ENCODE results near the gene GUK1.
"Not testable (repeated sequence)": the region's sequence is repeated elsewhere in the genome, so short reads cannot be mapped to it uniquely, and the experiment has no call there.

Gene GUK1

GRCh38 chr1:228178737-228179684, 38.9 kb downstream of the GUK1 start:
- no peak for DNase-seq

GRCh38 chr1:228180271-228180958, 40.3 kb downstream of the GUK1 start:
- no peak for DNase-seq

- DNase-seq, result no peak
Measured at GRCh38 chr1:228180959-228181644, 41.0 kb downstream of the GUK1 start.

GRCh38 chr1:228181645-228182034, 41.6 kb downstream of the GUK1 start:
- DNase-seq, result no peak

- DNase-seq, result no peak
Measured at GRCh38 chr1:228182296-228183030, 42.4 kb downstream of the GUK1 start.

- DNase-seq, result no peak
Measured at GRCh38 chr1:228184152-228184551, 44.1 kb downstream of the GUK1 start.

GRCh38 chr1:228185641-228185965, 45.5 kb downstream of the GUK1 start:
- DNase-seq, result no peak

- DNase-seq, result not testable (repeated sequence)
Measured at GRCh38 chr1:228188249-228188648, 48.2 kb downstream of the GUK1 start.

- DNase-seq, result no peak
Measured at GRCh38 chr1:228190182-228190581, 50.1 kb downstream of the GUK1 start.

GRCh38 chr1:228190778-228191177, 50.7 kb downstream of the GUK1 start:
- no peak for DNase-seq

GRCh38 chr1:228194436-228194835, 54.4 kb downstream of the GUK1 start:
- DNase-seq, result no peak

- DNase-seq, result no peak
Measured at GRCh38 chr1:228194921-228195812, 55.1 kb downstream of the GUK1 start.

- DNase-seq, result no peak
Measured at GRCh38 chr1:228197555-228198147, 57.6 kb downstream of the GUK1 start.

Measured in NCI-H510A treated with DMSO at 0.1 percent for 48 hours (cell line).